GM19455 (cell line): ENCODE results near the gene IGF1.
"Not testable (repeated sequence)": the region's sequence is repeated elsewhere in the genome, so short reads cannot be mapped to it uniquely, and the experiment has no call there.

Experiments used
- ATAC-seq: cut with Tn5 transposase; IDR thresholded peaks from one replicate; pipeline ENCODE4 v1.9.1; 2021; ENCODE audit not compliant: unreplicated experiment

Gene IGF1

DNA sequence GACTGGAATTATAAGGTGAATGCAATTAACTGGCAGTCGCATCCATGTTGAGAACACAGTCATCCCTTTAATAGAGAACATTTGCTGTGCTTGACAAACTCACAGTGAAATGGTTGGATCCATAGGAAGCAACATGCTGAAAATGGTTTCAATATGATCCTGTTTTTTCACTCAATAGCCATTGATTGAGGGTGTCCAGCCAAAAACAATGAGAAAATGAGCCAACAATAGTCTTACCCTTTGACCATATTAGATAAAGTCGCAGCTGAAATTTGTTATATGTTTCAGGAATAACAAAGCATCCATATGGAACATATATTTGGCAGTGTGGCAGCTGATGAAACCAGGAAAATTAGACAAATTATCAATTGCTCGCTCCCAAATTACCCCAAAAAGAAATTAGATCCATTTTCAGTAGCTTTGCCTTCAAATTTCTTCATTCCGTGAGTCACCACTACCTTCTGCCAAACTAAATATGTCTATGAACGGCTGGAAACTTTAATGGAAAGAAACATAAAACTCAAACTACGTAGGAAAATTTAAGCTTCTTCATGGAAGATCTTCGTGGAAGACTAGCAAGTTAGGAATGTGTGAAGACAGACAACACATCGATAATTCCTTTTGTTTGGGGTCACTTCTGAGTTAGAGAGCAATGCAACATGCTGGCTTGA, 17.4 kb downstream of the IGF1 start:
- no peak for ATAC-seq

DNA sequence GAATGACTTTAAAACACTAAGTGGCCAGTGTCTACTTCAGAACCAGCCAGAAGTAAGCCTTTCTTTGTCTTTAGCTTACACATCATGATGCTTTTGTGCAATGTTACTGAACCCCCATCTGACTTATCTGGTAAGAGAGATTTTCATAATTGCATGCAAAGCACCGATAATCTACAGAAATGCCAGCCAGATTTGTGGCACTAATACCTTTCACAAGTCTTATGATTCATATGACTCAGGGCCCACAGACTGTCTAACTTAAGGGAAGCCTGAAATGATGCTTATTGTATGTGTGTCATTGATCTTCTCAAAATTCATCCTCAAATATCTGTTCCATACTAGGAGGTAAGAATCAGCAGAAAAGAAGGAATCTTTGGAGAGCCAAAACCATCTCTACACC, 18.0 kb downstream of the IGF1 start:
- no peak for ATAC-seq

DNA sequence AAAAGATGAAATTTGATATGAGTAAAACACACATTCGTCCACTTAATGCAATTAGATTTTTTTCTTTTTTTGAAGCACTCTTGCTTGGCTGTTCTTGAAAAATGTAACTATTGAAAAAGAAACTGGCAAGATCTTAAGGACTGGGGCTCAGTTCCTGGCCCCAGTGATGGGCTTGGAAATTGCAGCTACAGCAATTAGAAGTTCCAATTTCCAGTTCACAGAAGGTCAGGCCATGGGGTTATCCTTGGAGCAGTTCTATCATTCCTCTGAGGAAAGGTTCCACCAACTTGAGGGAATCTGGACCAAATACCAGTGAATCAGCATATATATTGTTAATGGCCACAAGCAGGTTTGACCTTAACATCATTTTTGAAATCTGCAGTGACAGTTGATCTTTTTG, 18.9 kb downstream of the IGF1 start:
- no peak for ATAC-seq

DNA sequence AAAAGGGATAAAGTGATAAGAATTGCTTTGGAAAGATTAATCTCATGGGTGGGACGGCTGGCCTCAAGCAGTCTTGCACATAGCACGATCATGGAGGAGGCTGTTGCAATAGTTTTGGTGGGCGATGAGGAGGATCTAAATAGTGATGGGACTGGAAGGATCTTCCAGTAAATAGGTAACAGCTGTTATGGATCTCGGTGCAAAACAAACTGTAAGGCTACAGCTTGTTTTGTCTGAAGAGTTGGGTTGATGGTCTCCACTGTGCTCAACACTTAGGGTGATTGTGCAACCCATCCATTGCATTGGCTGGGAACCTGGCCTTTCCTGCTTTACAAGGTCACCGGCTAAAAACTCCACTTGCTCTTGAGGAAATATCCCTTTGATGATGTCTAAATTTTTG, 21.0 kb downstream of the IGF1 start:
- ATAC-seq, result no peak

DNA sequence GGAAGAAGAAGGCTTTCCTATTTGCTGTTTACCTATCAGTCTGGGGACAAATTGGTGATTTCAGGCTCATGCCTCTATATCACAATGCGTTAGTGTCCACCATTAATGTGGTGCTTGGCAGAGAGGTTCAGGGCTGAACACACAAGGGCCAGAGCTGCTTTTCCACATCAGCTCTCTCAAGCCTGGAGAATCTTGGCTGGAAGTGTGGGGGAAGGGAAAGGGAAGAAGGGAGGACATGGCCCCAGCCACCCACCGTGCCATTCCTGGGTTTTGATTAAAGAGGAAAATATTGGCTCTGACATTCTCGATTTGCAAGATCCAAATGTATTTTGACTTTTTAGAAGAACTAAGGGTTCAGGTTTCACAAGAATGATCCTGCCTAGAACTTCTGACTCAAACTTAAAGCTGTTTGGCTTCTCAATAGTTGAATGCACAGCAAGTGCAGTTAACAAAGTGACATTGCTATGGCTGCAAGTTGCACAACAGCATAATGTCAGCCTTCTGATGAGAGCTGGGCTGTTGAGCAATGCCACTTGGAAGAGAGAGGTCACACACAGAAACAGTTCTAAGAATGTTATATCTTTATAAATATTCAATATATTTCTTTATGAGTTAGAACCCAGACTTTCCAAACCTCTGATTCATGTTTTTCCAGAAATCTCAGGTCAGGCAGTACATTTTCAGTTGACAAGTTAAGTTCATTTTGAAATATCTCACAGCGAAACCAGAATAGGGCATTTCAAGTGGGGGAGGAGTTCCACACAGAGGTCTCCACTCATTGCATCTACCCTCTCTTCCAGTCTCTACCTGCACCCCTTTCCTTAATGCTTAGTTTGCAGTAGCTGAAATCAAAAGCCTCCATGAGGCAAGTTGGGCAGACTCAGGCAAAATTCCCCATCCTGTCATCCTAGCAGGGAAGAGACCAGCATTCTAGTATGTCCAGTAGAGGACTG, 25.3 kb downstream of the IGF1 start:
- no peak for ATAC-seq

DNA sequence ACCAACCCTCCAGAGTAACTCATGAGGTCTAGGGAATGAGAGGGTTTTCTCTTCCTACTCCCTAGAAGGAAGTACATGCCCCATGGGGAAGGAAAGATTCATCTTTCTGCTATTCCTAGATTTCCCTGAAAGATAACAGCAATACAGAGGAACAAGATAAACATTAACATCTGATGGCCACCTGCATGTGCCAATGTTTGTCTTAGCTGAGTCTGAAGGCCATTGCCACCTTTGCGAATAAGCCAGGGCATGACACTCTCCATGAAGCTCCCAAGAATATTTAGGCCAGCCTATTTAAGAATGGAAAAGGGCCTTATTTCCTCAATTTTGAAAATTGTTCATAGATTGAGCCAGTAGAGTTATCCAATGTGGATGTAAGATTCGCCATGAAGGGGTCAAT, 26.0 kb downstream of the IGF1 start:
- ATAC-seq, result no peak

DNA sequence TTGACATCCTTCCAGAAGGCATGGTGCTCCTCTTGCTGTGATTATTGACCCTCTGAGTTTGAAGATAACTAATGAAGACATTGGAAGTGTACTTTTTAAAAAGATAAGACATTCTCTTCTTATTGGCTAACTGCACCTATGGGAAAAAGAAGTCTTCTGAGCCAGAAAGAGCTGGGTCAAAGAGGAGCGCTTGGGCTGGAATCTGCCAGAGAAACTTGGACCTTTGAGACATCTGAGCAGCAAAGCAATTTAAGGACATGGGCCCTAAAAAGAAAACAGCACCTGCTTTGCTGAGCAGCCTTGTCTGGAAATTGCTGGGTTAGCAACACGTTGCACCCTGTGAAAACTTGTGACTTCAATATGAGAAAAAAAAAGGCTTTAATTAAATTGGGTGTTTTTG, 27.8 kb downstream of the IGF1 start:
- no peak for ATAC-seq

DNA sequence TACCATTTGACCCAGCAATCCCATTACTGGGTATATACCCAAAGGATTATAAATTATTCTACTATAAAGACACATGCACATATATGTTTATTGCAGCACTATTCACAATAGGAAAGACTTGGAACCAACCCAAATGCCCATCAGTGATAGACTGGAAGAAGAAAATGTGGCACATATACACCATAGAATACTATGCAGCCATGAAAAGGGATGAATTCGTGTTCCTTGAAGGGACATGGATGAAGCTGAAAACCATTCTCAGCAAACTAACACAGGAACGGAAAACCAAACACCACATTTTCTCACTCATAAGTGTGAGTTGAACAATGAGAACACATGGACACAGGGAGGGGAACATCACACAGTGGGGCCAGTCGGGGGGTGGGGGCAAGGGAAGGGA, 31.3 kb downstream of the IGF1 start:
- not testable (repeated sequence) for ATAC-seq

DNA sequence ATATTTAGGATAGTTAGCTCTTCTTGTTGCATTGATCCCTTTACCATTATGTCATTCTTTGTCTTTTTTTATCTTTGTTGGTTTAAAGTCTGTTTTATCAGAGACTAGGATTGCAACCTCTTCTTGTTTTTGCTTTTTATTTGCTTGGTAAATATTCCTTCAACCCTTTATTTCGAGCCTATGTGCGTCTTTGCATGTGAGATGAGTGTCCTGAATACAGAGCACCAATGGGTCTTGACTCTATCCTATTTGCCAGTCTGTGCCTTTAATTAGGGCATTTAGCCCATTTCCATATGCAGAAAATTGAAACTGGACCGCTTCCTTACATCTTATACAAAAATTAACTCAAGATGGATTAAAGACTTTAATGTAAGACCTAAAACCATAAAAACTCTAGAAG, 32.9 kb downstream of the IGF1 start:
- ATAC-seq, result not testable (repeated sequence)

DNA sequence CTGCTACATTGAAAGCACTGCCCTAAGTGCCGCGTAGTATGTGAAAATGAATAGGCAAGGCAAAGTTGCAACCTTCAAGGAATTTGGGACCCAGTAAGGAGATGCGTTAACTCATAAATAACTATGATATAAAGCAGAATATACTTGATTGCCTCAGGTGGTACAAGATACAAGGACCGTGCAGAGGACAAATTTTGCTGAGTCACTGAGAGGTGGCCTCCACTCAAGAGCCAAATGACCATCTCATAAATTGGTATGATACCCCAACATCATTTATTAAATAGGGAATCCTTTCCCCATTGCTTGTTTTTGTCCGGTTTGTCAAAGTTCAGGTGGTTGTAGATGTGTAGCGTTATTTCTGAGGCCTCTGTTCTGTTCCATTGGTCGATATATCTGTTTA, 35.7 kb downstream of the IGF1 start:
- no peak for ATAC-seq

DNA sequence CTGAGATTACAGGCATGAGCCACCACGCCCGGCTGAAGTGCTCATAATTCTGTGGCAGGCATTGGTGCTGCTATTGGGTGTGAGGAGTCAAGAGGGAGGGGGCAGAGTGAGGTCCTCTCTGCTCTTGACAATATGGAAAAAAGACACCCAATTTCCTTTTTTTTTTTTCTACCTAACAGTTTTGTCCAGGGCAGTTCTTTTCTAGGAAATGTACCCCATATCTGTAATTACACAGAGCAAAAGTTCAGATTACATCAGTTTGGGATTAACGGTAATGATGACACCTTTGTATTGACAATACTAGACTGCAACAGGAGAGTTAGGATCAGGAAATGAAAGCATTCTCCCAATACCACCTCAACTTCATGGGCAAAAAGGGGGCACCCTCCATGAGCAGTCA, 36.3 kb downstream of the IGF1 start:
- no peak for ATAC-seq

DNA sequence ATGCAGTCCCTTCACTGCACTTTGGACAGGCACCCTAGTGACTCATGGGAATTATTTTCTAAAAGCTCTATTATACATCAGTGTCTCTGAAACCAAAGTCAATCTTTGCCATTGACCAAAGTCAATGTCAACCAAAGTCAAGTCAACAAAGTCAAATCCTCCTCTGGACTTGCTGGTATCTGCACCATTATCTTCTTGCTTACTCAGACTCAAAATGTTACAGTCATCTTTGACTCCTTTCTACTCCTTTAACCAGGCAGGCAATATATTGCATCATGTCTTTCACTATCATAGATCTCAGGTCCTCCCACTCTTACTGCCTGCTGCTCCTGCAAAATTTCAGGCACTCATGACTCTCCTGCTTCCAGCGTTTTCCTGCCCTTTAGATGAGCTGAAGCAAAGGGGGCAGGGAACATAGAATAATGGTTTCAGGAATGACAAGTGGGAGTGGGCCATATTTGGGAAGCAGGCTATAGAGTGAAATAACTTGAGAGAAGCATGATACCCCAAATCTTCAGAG, 39.2 kb downstream of the IGF1 start:
- ATAC-seq, result no peak

DNA sequence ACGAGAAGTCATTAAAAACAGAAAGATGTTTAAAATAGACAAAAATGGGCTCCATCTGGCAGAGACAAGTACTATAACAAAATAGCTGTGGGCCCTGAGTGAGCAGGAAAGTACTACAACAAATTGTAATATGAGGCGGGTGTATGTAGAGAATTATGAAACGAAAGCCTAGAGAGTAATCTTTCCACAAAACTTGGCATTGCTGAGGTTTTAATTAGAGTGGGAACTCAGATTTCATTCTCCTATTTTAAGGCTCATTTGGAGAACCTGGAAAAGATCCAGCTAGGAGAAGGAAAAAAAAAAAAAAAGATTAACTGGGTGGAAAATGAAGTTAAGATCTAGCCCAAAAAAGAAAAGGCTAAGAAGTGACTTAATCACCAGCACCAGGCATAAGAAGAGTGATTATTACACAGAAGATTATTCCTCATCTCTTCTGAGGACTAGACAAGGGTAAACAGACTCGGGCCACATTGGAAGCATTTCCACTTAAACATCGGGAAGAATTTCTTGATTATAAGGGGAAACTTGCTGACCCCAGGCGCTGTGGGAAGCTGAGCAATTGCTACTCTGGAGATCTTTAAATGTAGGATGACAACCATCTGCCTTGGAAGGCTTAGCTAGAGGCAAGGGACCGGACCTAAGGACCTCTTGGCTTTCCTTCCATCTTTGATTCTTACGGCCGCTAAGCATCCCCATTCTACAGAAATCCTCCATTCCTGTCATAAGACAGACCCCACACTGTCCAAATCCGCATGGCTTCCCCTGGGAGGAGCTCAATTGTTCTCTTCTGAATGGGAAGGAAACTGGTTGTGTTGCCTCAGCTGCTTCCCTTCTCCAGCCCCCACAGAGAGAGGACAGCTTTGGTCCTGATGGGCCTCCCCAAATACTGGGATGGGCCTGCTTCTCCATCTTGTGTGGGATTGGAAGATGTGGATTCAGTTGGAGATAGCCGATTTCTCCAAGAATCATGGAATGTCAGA, 40.6 kb downstream of the IGF1 start:
- ATAC-seq, result no peak

DNA sequence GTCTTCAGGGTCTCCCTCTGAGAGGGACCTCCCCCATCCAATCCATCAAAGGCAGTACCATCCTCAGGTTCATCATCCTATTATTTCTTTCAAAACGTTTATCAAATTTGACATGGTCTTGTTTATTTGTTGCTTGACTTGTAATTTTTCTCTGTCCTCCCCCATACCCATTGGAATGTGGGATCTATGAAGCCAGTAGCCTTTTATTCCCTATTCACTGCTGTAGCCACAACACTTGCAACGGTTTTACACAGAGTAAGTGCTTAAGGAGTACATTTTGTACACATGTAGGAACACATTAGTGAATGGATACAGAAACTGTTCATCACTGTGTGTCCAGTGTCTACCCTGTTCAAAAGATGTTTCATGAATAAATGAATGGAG, 41.5 kb downstream of the IGF1 start:
- no peak for ATAC-seq

DNA sequence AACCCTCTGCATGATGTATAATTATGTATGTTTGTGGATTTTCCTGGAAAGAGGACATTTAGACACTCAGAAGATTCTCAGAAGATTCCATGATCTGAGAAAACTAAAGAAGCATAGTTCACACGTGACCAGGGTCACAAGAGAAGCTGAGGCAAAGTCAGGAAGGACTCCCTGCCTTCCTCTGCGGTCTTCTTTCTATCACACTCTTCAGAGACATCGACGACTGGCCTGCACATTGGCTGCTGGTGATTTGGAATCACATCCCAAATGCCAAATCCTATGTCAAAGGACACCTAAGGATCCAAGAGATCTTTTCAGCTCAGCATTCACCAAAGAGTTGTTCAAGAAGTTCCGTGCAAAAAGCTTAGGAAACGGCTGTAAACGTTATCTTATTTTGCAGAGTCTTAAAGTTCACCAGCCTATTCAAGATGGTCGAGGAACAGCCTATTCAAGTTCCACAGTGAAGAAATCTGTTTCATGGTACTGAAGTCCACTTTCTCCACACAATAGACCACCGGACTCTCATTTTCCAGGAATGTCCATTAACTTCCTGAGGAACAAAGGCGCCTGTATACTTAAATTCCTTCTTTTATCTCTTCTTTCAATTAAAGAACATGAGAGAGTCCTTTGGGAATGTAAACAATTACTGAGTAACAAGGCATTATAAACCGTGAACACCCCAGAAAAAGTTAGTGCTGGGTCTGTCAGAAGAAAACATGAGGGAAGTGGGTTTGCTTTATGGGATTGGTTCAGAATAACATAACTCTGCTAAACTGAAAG, 42.1 kb downstream of the IGF1 start:
- ATAC-seq, result no peak

DNA sequence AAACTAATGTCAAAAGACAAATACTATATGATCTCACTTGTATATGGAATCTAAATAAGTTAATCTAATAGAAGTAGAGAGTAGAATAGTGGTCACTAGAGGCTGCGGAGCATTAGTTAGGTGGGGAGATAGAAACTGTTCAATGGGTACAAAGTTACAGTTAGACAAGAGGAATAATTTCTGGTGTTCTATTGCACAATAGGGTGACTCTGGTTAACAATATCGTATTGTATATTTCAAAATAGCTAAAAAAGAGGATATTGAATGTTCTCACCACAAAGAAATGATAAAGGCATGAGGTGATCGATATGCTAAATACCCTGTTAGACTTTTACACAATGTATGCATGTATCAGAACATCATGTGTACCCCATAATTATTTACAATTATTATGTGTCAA, 42.9 kb downstream of the IGF1 start:
- no peak for ATAC-seq

DNA sequence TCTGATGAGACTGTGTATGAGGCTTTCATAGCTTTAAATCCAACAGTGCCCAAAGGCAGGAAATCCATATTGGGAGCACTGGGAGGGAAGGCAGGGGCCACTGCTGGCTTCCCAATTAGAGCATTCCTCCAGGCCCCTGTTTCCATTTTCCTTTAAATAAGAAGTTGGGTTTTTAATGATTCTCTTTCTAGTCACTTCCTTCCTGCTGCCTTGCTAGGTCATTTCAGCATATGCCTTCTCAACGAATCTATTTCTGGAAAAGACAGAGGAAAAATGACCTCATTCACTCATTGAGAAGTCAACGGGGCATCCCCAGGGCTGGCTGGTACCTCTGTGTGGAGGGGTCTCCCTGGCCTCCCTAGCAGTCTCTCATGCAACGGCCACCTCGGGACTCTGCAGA, 43.5 kb downstream of the IGF1 start:
- no peak for ATAC-seq

DNA sequence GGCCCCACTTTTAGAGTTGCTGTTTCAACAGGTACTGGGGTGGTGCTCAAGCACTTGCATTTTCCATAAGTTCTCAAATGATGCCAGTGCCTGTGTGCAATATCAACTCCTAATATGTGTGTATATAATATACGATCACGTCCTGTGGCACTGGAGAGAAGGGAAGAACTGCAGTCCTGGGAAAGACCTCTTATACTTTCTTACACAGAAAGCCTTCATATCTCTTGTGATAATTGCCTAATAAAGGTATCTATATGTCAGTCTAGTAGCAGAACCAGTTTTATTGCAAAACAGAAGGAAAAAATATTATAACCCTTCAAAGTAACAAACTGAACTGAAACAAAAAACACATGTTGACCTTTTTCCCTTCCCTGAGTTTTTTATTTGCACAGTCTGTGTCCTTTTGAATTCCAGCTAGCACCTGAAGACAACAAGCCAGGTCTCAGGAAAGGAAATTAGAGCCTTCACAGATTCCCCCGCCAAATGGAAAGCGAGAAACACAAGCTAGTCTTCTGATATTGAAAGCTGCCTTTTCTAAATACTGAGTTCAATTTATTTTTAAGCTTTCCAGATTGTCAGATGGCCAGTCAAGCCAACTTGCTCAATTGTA, 44.4 kb downstream of the IGF1 start:
- ATAC-seq, result no peak

DNA sequence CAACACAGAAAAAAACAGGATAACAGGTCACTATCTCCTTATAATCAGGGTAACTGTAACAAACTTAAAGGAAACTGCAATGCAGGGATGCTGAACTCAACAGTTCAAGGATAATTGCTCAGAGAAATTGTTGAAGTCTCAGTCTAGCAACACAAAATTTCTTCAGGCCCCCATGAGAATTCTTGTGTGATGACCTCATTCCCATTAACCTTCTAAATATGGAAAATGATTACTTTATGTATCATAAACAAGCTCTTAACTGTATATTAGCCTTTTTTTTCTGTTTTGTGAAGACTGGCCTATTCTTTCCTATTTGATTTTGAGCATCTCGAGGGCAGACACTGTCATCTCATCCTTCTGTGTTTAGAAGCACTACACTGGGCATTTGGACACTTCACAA, 47.1 kb downstream of the IGF1 start:
- ATAC-seq, result no peak

DNA sequence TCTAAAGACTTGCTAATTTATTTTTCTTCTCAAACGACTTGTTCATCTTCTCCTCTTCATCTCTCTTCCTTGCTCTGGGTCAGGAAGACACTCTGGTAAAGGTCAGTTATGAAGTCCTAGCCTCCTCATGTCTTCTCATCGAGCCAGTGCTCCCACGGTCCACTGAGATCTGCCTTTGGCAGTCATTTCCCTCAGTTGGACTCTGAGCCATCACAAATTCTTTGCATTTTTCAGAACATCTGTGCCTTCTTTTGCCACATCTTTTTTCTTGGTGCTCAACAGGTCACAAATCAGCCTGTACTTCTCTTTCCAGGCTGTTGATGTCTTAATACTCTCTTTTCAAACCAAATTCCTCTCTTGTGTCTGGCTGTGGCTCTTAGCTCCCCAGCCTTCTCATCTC, 49.7 kb downstream of the IGF1 start:
- ATAC-seq, result no peak
